ENCODE measurements around the gene RTP1.

DNA sequence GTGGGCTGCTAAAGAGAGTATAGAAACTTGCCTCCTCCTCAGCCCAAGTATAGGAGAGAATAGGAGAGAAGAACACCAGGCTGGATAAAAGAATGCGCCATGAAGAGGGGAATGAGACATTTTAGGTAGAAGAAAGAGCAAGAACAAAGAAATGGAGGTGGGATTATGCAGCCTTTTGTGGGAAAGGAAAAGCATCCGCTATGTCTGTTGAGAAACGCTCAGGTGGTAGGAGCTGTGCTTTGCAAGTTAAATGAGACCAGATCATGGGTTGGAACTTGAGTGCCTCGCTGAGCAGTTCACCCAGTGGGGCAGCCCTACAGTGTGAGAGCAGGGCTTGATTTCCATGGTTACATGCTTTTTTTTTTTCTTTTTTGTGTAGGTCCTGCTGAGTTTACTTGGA, 11.5 kb upstream of the RTP1 start:
- TF ChIP-seq POLR2A (IDR thresholded peaks at IDR 0.05), result no peak
- TF ChIP-seq, protein P1, sequence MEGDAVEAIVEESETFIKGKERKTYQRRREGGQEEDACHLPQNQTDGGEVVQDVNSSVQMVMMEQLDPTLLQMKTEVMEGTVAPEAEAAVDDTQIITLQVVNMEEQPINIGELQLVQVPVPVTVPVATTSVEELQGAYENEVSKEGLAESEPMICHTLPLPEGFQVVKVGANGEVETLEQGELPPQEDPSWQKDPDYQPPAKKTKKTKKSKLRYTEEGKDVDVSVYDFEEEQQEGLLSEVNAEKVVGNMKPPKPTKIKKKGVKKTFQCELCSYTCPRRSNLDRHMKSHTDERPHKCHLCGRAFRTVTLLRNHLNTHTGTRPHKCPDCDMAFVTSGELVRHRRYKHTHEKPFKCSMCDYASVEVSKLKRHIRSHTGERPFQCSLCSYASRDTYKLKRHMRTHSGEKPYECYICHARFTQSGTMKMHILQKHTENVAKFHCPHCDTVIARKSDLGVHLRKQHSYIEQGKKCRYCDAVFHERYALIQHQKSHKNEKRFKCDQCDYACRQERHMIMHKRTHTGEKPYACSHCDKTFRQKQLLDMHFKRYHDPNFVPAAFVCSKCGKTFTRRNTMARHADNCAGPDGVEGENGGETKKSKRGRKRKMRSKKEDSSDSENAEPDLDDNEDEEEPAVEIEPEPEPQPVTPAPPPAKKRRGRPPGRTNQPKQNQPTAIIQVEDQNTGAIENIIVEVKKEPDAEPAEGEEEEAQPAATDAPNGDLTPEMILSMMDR (IDR thresholded peaks at IDR 0.05), result no peak

All from thyroid gland (tissue), 4 donors.